Endodermal cell (in vitro differentiated cells): ENCODE measurements around the gene COG2. TPM values are rescaled to one million over a fixed set of nuclear protein-coding genes. Genes with fewer than 3 reads are reported as not detected.

Source experiments
- DNase-seq: peaks from one replicate; pipeline ENCODE4 v3.0.0-alpha.2; 2017
- H3K27ac ChIP-seq: 2 replicates; pipeline ENCODE4 v1.5.1; 2013; ENCODE audit warnings: mild to moderate bottlenecking, low read depth, low read length, moderate library complexity
- H3K27me3 ChIP-seq: 2 replicates; pipeline ENCODE4 v1.6.1; 2013; ENCODE audit warnings: mild to moderate bottlenecking, low read length, moderate library complexity; ENCODE audit not compliant: insufficient read depth, control insufficient read depth, poor library complexity, severe bottlenecking
- H3K36me3 ChIP-seq: 2 replicates; pipeline ENCODE4 v1.7.0; 2013; ENCODE audit warnings: mild to moderate bottlenecking, low read length, moderate library complexity; ENCODE audit not compliant: control insufficient read depth, insufficient read depth
- H3K4me1 ChIP-seq: one replicate; pipeline ENCODE4 v1.7.0; 2013; ENCODE audit warnings: low read length; ENCODE audit not compliant: control insufficient read depth, insufficient read depth
- H3K4me3 ChIP-seq: 2 replicates; pipeline ENCODE4 v1.5.1; 2013; ENCODE audit warnings: mild to moderate bottlenecking, low read length, moderate library complexity
- H3K9ac ChIP-seq: 2 replicates; pipeline ENCODE4 v1.6.1; 2013; ENCODE audit warnings: mild to moderate bottlenecking, low read length, moderate library complexity; ENCODE audit not compliant: poor library complexity, severe bottlenecking; ENCODE audit errors: extremely low read depth
- H3K9me3 ChIP-seq: 2 replicates; pipeline ENCODE4 v1.6.1; 2013; ENCODE audit warnings: mild to moderate bottlenecking, low read length, moderate library complexity; ENCODE audit not compliant: control insufficient read depth
- H3K27ac Mint-ChIP-seq: 2 replicates; pipeline ENCODE4 v1.8.0; 2020; ENCODE audit warnings: mixed read lengths
- H3K27me3 Mint-ChIP-seq: 2 replicates; pipeline ENCODE4 v1.8.0; 2021; ENCODE audit warnings: mild to moderate bottlenecking, mixed read lengths; ENCODE audit not compliant: insufficient read depth
- H3K36me3 Mint-ChIP-seq: 2 replicates; pipeline ENCODE4 v1.8.0; 2020; ENCODE audit warnings: low read depth, mixed read lengths
- H3K4me1 Mint-ChIP-seq: 2 replicates; pipeline ENCODE4 v1.8.0; 2020; ENCODE audit warnings: mixed read lengths
- H3K4me3 Mint-ChIP-seq: 2 replicates; pipeline ENCODE4 v1.8.0; 2020; ENCODE audit warnings: mild to moderate bottlenecking, moderate library complexity, mixed read lengths
- H3K9me3 Mint-ChIP-seq: 2 replicates; pipeline ENCODE4 v1.8.0; 2020; ENCODE audit warnings: mild to moderate bottlenecking, mixed read lengths
- CTCF ChIP-seq: fragments of 200-600 bp; sonication (generic); conservative IDR thresholded peaks from 2 replicates; pipeline ENCODE4 v1.5.0; 2021; ENCODE audit warnings: antibody characterized with exemption, mild to moderate bottlenecking
- WGBS, 2 experiments: methylation state at CpG; one replicate each; pipeline versions ENCODE4 v1.1.5 to v1.1.7; 2013; ENCODE audit warnings: missing lambda C conversion rate in 2 of 2, mixed read lengths in 1 of 2; ENCODE audit not compliant: insufficient coverage in 1 of 2, insufficient read length in 1 of 2; 5-methylcytosine and 5-hydroxymethylcytosine counted together
- total RNA-seq, 2 donors: library from RNA; stranded (reverse); fragmentation: NEBNext Ultra II Directional in 1 of 2; extraction: Animal tissue kit (Norgen Biotek cat#: 25700) in 1 of 2; gene quantifications; 2 replicates in 1 of 2; 3 replicates in 1 of 2; pipeline ENCODE4 v1.2.1, GENCODE V29; 2021

COG2 gene
- total RNA-seq, 2 donors from 2014 or later = 26.1 to 29.7 TPM

GRCh38 chr1:230647321-230647720 is 5.0 kb downstream of the COG2 start:
- Histone ChIP-seq H3K9me3 (peaks cover 10% of the 10 kb centered on the region), H3K4me1 (peaks cover 3% of the 10 kb centered on the region), H3K27me3 (no peaks in the 10 kb centered on the region), H3K36me3 (peaks cover 4% of the 10 kb centered on the region), H3K27ac (no peak overlapping the region), H3K4me3 (no peak overlapping the region), H3K9ac (no peak overlapping the region)
- Mint-ChIP-seq H3K4me1 (peaks cover 10% of the 10 kb centered on the region), H3K9me3 (peaks cover 12% of the 10 kb centered on the region), H3K27ac (no peak overlapping the region), H3K27me3 (no peaks in the 10 kb centered on the region), H3K36me3 (peaks cover 17% of the 10 kb centered on the region), H3K4me3 (no peak overlapping the region)
- no peak for TF ChIP-seq CTCF
- no peak for DNase-seq
- WGBS, 2 experiments = 95 to 100% methylated on average over 3 to 5 of the region's 5 CpGs

GRCh38 chr1:230648114-230648513 is 5.8 kb downstream of the COG2 start:
- Mint-ChIP-seq H3K9me3 (peaks cover 19% of the 10 kb centered on the region), H3K36me3 (peaks cover 20% of the 10 kb centered on the region), H3K4me1 (peaks cover 10% of the 10 kb centered on the region), H3K27ac (no peak overlapping the region), H3K27me3 (no peaks in the 10 kb centered on the region), H3K4me3 (no peak overlapping the region)
- H3K9me3 ChIP-seq = peaks cover 15% of the 10 kb centered on the region
- H3K36me3 ChIP-seq = peaks cover 5% of the 10 kb centered on the region
- 87 to 100% methylated on average over 3 of the region's 3 CpGs for WGBS, 2 experiments
- peaks cover 3% of the 10 kb centered on the region for H3K4me1 ChIP-seq
- H3K27me3 ChIP-seq = no peaks in the 10 kb centered on the region
- TF ChIP-seq CTCF = no peak
- DNase-seq = no peak
- H3K9ac ChIP-seq = no peak overlapping the region
- no peak overlapping the region for H3K27ac ChIP-seq
- no peak overlapping the region for H3K4me3 ChIP-seq

GRCh38 chr1:230650300-230650699 is 8.0 kb downstream of the COG2 start:
- H3K4me1 ChIP-seq = no peaks in the 10 kb centered on the region
- H3K36me3 Mint-ChIP-seq = peaks cover 31% of the 10 kb centered on the region
- 100% methylated on average over 1 of the region's 1 CpG for WGBS, 2 experiments
- no peak for TF ChIP-seq CTCF
- DNase-seq = no peak
- peaks cover 15% of the 10 kb centered on the region for H3K9me3 ChIP-seq
- H3K27me3 Mint-ChIP-seq = no peaks in the 10 kb centered on the region
- peaks cover 34% of the 10 kb centered on the region for H3K9me3 Mint-ChIP-seq
- no peak overlapping the region for H3K9ac ChIP-seq
- H3K4me3 ChIP-seq = no peak overlapping the region
- H3K27me3 ChIP-seq = no peaks in the 10 kb centered on the region
- H3K36me3 ChIP-seq = peaks cover 5% of the 10 kb centered on the region
- no peak overlapping the region for H3K27ac Mint-ChIP-seq
- no peak overlapping the region for H3K27ac ChIP-seq
- H3K4me3 Mint-ChIP-seq = no peak overlapping the region
- no peaks in the 10 kb centered on the region for H3K4me1 Mint-ChIP-seq
